Measurements from ENCODE around the gene CFAP299.

The CFAP299 gene

DNA sequence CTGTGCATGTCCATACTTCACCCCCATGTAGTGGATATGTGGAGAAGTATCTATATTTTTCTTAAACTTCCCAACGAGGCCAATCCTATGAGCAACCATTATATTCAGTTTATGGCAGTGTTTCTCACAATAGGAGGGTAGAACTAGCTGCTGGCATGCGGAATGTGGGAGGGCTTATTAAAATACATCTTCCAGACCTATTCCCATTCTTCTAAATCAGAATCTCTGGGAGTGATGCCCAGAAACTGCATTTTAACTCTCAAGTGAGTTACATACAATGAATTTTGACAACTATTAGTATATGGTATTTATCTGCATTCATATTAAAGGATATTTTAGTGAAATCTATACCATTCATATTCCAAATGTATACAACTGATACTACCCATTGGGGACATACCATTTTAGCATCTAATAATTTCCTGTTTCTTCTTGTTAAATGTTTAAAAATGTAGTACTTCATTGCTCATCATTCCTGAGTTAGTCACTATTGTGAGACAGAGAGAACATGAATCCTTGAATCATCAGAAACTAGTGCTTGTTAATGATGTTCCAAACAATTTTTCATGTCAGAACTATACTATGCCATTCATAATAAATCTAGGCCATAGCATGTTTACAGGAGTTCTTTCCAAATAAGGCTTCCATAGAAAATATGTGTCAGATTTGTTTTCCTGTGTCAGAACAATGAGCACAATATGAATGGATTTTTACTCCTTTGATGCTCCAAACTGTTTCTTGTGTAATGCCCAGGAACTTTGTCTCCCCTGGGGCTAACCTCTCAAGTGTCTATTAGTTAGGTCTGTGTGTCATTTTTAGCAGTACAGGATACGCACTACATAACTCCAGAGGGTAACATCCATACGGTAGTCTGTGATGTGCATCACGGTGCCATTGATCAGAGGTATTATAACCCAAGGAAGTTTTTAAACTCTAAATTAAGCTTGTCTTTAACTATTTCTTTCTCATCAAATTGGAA is 496.1 kb downstream of the CFAP299 start:
- DNase-seq (ENCODE audit: low read depth in 2 of 2), result no peak

GRCh38 chr4:80839281-80839680 is 503.8 kb downstream of the CFAP299 start:
- DNase-seq (ENCODE audit: low read depth in 2 of 2), result no peak

GRCh38 chr4:80839792-80840191 is 504.3 kb downstream of the CFAP299 start:
- no peak for DNase-seq (ENCODE audit: low read depth in 2 of 2)

DNA sequence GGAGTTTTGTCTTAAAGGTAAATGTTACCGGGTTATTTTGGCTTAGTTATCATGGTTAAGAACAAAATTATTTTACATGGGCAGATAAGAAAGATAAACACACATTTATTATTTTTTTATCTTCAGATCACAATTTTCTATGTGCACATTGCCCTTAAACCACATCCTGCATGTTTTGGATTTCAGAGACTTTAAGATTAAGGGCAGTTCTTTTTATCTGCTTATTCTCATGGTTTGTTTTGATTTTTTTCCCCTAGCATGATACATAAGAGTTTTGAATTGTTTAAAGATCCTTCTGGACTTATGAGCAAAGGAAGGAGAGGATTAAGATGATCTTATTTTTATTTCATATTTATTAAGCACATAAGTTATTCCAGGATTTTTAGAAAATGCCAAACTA is 504.9 kb downstream of the CFAP299 start:
- no peak for DNase-seq (ENCODE audit: low read depth in 2 of 2)

DNA sequence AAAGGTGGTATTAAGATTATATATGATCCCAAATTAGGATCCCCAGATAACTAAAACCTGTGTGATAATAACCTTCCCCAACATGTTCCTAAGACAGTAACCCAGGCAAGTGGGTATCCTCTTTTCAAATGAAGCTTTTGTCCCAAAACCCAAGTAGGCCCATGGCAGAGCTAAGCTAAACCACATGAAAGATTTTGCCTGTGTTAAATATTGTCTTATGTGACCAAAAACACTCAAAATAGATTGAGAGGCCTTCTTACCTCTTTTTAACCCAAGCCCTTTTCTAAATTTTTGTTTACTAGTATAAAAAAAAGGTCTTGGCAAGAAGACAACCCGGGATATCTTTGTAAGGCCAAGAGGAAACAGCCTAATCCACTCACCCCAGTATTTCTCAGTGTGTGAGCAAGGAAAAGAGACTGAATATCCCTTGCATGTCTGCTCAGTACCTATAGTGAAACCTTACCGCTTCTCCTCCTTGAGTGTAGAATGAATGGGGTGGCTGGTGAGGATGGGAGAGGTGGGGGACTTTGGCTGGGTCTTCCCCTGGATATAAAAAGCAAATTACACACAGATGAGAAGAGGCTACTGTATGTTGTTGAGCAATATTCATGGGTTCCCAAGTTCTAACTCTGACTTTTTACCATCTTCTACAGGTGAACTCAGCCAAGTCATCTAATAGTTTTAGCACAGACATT is 506.2 kb downstream of the CFAP299 start:
- no peak for DNase-seq (ENCODE audit: low read depth in 2 of 2)

GRCh38 chr4:80846210-80846609 is 510.7 kb downstream of the CFAP299 start:
- no peak for DNase-seq (ENCODE audit: low read depth in 2 of 2)

DNA sequence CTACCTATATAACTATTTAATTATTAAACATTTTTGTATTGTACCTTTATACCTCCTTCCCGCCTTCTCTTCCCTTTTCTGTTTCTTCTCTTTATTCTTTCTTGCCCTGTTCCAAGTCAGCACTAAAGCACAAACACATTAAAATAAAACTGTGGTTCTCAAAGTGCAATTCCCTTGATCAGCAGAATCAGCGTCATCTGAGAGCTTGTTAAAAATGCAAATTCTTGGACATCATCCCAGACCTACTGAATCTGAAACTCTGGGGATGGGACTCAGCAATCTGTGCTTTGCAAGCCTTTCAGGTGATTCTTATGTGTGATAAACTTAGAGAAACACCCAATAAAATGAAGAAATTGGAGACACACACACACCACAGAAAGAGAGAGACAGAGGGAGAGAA is 516.5 kb downstream of the CFAP299 start:
- DNase-seq (ENCODE audit: low read depth in 2 of 2), result no peak

DNA sequence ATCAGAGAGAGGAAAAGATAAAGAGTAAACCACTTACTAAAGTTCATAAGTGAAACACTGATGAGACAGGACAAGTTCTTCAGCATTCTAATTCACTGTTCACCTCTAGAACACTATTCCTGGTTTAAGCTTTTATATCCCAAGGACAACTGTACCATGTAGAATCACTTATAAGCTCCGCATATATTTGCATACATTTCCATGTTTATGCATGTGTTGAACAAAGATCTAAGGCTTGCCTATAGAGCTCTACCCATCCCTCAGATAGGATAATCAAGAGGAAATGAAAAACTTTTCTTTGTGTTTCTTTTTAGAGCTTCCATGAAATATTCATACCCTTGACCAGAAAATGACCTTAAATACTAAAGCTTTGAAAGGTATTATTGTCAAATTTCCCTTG is 538.0 kb downstream of the CFAP299 start:
- no peak for DNase-seq (ENCODE audit: low read depth in 2 of 2)

DNA sequence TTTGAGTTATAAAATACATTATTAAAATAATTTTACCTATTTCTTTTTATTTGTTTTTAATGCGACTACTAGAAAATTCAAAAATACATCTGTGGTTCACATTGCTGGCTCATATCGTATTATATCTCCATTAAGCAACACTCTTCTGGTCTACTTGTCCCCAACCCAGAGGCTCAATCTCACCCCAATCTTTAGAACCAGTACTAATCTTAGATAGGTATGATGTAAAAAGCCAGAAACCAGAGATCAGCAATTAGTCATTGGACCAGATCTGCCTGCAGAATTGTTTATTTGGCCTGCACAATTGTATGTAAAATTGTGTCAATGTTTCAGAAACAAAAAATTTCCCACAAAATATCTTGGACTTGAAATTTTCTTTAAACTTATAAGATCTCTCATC is 539.4 kb downstream of the CFAP299 start:
- DNase-seq (ENCODE audit: low read depth in 2 of 2), result no peak

- DNase-seq (ENCODE audit: low read depth in 2 of 2), result no peak
Measured at GRCh38 chr4:80875642-80876041, 540.1 kb downstream of the CFAP299 start.

DNA sequence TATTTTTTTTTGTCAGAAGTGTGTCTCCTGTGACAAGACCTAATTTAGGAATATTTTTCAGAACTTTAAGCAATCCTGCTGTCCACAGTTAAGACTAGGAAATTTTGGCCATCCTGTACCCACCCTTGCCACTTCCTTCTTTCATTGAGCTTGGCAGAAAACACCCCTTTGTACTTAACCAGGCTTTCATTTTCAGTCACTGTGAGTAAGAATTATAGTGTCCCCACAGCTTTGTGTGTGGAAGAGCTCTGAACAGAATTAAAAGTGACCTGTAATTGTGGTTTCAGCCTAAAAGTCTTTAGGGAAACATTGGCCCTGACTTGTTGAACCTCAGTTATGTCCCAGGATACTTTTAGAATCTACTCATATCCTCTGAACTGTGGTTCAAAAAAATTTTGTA is 541.3 kb downstream of the CFAP299 start:
- no peak for DNase-seq (ENCODE audit: low read depth in 2 of 2)

DNA sequence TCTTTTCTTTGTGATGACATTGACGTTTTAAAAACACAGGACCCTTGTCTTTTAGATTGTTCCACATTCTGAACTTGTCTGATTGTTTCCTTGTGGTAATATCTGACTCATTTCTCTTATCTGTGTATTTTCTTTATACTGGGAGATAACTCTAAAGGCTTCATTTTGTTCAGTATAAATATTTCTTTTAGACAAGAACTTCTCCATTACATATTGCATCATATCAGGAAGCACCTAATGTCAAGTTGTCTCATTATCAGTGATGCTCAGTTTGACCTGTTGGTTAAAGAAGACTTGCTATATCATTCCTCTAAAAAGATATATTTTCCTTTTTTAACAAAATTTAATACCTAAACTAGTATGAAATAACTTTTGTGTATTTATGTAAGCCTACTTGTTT is 542.7 kb downstream of the CFAP299 start:
- DNase-seq (ENCODE audit: low read depth in 2 of 2), result no peak

DNA sequence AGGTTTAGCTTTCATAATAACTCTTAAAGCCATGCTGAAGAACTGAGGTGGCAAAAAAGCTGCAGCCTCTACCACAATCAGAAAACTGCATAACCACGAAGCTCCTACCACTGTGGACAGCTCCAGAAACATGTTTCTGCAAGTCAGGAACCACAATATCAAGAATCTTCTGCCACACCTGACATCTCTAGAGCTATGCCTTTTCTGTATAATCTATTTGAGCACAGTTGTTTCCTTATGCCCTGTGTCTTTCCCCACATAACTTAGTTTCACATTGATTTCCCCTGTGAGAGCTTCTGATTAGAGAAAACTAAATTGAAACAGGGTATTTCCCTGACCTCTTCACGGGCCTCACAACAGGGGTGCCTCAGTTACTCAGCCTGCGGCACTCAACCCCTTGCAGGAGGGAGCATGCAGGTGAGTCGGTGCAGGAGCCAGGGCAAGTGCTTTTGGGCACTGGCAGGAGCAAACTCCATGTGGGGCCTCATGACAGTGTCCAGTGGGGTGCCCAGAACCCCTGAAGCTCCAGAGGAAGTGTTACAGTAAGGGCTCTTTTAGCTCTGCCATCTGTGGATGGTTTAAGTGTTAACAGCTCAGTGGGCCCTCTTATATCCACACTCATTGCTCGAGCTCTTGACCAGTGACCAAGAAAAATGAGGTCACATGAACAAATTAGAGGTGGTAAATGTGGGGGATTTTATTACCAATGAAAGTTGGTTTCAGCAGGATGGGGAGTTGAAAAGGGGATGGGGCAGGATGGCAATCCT is 562.2 kb downstream of the CFAP299 start:
- DNase-seq (ENCODE audit: low read depth in 2 of 2), result no peak

- DNase-seq (ENCODE audit: low read depth in 2 of 2), result no peak
Measured at GRCh38 chr4:80900908-80901307, 565.4 kb downstream of the CFAP299 start.

GRCh38 chr4:80903020-80903419 is 567.5 kb downstream of the CFAP299 start:
- no peak for DNase-seq (ENCODE audit: low read depth in 2 of 2)

GRCh38 chr4:80909938-80910337 is 574.4 kb downstream of the CFAP299 start:
- DNase-seq (ENCODE audit: low read depth in 2 of 2), result no peak

DNA sequence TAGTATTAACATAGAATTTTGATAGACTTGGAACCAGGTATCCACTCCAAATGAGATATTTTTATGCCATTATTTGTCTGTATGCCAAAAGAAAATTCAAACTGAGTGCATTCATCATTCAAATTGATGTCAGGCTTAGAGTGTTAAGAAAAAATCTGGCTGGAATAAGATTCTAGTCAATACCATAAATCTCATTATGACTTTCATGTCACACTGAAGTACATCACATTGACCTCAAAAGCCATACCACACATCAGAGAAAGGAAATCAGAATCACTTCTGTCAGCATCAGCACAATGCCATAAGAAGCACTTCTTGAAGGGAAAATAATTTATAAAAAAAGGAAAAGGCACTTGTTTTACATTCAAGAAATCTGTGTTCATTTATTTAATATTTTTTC is 575.9 kb downstream of the CFAP299 start:
- DNase-seq (ENCODE audit: low read depth in 2 of 2), result no peak

GRCh38 chr4:80912350-80912749 is 576.8 kb downstream of the CFAP299 start:
- no peak for DNase-seq (ENCODE audit: low read depth in 2 of 2)

DNA sequence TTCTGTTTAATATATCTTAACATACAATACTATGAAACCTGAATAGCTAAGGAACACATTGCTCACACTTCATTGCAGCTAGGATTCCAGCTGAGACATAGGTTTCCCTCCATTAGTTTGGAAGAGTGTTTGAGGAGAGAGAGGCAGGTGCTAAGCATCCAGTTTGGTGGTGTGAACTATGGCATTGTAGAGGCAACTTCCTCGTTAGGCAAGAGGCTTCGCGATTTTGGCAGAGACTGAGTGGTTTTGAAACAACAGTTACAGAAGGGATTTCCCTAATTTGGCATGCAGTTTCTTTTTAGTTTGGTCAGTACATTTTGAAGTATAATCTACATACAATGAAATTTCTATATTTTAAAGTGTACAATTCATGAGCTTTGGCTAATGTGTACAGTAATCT is 577.9 kb downstream of the CFAP299 start:
- no peak for DNase-seq (ENCODE audit: low read depth in 2 of 2)

GRCh38 chr4:80916770-80917169 is 581.2 kb downstream of the CFAP299 start:
- no peak for DNase-seq (ENCODE audit: low read depth in 2 of 2)

GRCh38 chr4:80918004-80918403 is 582.5 kb downstream of the CFAP299 start:
- no peak for DNase-seq (ENCODE audit: low read depth in 2 of 2)

- DNase-seq (ENCODE audit: low read depth in 2 of 2), result no peak
Measured at GRCh38 chr4:80921441-80921840, 585.9 kb downstream of the CFAP299 start.

Measured in stimulated activated CD4-positive, alpha-beta T cell treated with anti-CD3 and anti-CD28 coated beads, Interleukin-15, amount 100 ng/mL, for 48 hours (primary cell).